ENCODE data around the gene C7orf25.

C7orf25 gene

GRCh38 chr7:42876182-42877068 lies 35.4 kb downstream of the C7orf25 start:
- peak; percentile 46 for DNase-seq

GRCh38 chr7:42869131-42870020 lies 42.5 kb downstream of the C7orf25 start:
- DNase-seq, result no peak

- no peak for DNase-seq
Observed at GRCh38 chr7:42868480-42868879, 43.4 kb downstream of the C7orf25 start.

Measured in CD4-positive, alpha-beta T cell treated with Interleukin-6 for 4 hours (primary cell).